Mononuclear cell (primary cell): Measurements from ENCODE around the gene RILP. TPM values are rescaled to one million over a fixed set of nuclear protein-coding genes. Genes with fewer than 3 reads are reported as not detected.

Experiments used
- H3K27me3 ChIP-seq: 2 replicates; pipeline ENCODE4 v1.6.0; 2011; ENCODE audit warnings: low read length, control low read depth; ENCODE audit not compliant: insufficient read depth
- H3K4me1 ChIP-seq: 2 replicates; pipeline ENCODE4 v1.5.1; 2011; ENCODE audit warnings: mild to moderate bottlenecking, low read length, control low read depth; ENCODE audit not compliant: insufficient read depth
- H3K4me3 ChIP-seq: 2 replicates; pipeline ENCODE4 v1.5.1; 2011; ENCODE audit warnings: mild to moderate bottlenecking, low read length, moderate library complexity
- H3K9me3 ChIP-seq: 2 replicates; pipeline ENCODE4 v1.5.1; 2011; ENCODE audit warnings: low read depth, mild to moderate bottlenecking, control low read depth, low read length
- total RNA-seq: library from RNA; depleted of rRNA; stranded (reverse); fragments of >200 nt; gene quantifications from one replicate; pipeline ENCODE4 v1.2.3, GENCODE V29; 2012

Gene RILP
- total RNA-seq, 1 donor, result 6.7 TPM

DNA sequence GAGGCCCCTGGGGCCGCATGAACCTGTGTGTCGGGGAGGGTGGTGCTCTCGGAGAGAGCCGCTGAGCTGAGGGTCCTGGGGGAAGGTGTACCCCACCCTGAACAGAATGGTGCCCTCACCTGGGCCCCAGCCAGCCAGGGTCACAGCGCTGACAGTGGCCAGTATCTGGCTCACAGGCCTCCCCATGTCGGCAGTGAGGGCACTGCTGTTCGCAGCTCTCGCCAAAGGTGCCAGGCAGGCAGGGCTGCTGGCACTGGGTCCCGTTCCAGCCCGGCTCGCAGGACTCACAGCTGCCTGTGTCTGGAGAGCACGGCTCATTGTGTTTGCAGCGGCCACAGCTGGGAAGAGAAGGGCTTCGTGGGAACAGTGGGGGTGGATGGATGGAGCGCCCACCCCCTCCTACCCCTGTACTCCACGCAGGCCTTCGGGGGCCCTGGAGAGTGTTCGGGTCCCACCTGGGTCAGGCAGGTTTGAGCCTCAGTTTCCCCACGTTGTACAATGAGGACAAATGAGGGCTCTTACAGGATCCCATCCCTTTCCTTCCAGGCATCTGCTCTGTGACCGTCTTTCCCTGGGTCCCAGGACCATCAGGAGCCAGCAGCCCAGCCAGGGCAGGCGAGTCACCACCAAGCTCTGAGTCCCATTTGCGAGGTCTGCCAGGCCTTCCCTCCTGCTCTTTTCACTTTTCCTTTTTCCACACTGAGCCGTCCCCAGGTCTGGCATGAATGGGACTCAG lies 9.2 kb downstream of the RILP start:
- Histone ChIP-seq H3K27me3 (no peaks in the 10 kb centered on the region), H3K9me3 (no peaks in the 10 kb centered on the region), H3K4me3 (no peak overlapping the region), H3K4me1 (peaks cover 22% of the 10 kb centered on the region)

DNA sequence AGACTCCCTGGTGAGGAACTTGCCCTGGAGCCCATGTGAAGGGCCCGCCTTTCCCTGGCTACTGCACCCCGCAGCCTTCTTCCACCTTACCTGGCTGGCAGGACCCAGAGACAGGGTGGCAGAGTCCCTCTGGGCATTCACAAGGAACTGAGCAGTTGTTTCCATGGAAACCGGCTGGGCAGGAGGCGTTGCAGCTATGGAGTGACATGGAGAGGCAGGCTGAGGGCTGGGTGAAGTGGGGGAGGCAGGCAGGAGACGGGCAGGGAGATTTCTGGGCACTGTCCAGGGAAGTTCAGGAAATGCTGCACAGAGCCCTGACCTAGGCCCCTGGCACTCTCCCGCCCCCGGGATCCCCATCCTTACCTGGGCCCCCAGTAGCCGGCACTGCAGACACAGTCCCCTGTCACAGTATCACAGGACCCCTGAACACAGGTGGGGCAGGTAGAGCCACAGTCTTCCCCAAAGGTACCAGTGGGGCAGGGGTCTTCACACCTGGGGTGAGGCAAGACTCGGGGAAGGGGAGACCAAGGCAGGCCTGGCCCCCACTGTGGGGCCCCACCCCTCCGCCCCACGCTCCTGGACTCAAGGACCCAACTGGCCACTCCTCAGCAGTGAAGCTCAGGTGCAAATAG lies 10.0 kb downstream of the RILP start:
- Histone ChIP-seq H3K4me1 (peaks cover 14% of the 10 kb centered on the region), H3K27me3 (no peaks in the 10 kb centered on the region), H3K9me3 (no peaks in the 10 kb centered on the region), H3K4me3 (no peak overlapping the region)

DNA sequence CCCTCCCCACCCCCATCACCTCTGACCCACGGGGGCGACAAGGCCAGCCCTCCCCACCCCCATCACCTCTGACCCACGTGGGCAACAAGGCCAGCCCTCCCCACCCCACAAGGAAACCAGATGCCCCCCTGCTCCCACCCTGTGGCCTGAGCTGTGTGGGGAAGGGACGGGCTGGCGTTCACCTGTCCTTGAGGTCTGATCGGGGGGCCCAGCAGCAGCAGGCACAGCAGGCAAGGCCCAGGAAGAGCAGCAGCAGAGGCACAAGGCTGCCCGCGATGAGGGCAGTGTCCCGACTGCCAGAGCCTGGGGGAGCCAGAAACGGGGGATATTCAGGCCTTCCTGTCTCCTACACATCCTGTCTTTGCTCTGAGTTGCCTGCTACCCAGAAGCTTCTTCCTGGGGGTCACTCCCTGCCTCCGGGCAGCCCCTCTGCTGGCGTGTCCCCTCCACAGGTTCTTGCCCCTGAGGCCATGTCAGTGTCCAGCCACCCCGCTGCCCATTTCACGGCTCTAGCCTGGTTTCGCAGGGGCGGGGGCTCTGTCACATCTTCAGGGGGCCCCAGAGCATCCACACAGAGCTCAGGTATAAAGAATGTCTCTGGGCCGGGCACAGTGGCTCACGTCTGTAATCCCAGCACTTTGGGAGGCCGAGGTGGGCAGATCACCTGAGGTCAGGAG lies 10.9 kb downstream of the RILP start:
- no peaks in the 10 kb centered on the region for H3K27me3 ChIP-seq
- no peak overlapping the region for H3K4me3 ChIP-seq
- H3K9me3 ChIP-seq, result no peaks in the 10 kb centered on the region
- H3K4me1 ChIP-seq, result peaks cover 5% of the 10 kb centered on the region

DNA sequence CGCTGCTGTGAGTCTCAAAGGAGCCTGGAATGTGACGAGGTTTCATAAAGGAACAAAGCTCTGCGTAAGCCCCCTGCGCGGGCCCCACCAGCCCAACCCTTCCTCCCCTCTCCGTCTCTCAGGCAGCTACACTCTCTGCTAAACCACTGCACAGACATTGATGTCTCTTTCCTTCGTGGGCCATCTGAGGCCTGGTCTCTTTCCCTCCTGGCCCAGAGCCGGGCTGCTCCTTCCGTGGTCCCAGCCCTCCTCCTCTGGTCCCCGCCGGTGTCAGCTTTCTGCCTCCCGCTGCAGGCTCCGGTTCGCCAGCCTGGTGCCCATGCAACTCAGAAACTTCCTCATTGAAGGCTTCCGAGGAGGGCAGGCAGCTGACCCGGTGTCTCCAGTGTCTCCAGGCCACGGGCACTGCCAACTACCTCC lies 11.5 kb downstream of the RILP start:
- H3K27me3 ChIP-seq, result no peaks in the 10 kb centered on the region
- no peak overlapping the region for H3K4me3 ChIP-seq
- no peaks in the 10 kb centered on the region for H3K4me1 ChIP-seq
- no peaks in the 10 kb centered on the region for H3K9me3 ChIP-seq

DNA sequence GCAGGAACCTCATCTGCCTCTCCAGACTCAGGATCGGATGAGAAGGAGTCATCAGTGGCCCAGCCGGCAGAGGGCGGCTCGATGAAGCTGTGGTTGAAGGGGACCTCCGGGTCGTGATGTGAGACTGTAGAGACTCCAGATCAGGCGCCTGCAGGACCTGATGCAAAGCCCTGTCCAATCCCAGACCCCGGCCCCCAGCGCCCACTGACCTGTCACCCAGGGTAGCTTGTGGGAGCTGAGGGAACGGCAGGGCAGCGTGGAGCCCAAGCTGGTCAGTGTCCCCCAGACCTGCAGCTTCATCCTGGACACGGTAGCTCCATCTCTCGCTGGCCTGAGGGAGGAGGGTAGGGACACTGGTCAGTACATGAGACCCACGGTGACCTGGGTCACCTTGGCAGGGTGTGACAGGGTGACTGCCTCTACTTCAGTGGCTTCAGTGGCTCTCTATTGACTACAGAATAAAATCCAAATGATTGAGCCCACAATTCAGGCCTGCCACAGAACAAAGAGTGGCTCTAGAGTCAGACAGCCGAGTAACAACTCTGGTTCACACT lies 12.9 kb downstream of the RILP start:
- Histone ChIP-seq H3K27me3 (no peaks in the 10 kb centered on the region), H3K9me3 (no peaks in the 10 kb centered on the region), H3K4me1 (peaks cover 2% of the 10 kb centered on the region), H3K4me3 (no peak overlapping the region)

DNA sequence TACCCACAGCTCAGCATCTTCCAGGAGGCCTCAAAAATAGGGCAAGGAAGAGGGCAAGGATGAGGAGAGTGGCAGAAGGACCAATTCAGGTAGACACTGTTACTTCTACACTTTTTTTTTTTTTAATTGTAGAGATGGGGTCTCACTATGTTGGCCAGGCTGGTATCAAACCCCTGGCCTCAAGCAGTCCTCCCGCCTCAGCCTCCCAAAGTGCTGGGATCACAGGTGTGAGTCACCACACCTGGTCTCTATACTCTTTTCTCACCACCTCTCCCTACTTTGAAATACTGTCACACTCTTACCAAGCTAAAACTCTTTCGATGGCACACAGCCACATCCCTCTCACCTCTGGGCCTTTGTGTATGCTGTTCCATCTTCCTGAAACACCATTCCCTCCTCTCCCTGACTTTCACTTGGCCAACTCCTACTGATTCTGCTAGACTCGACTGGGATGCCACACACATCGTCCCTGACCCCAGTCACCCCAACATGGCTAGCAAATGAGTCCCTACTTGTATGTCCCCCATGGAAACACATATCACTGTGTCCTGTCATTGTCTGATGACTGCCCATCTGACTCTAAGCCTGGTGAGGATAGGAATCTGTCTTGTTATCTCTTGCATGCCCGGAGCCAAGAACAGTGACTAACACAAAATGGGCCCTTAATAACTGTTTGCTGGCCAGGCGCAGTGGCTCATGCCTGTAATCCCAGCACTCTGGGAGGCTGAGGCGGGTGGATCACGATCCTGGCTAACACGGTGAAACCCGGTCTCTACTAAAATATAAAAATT lies 13.8 kb downstream of the RILP start:
- Histone ChIP-seq H3K9me3 (no peaks in the 10 kb centered on the region), H3K27me3 (no peaks in the 10 kb centered on the region), H3K4me3 (no peak overlapping the region), H3K4me1 (peaks cover 11% of the 10 kb centered on the region)

DNA sequence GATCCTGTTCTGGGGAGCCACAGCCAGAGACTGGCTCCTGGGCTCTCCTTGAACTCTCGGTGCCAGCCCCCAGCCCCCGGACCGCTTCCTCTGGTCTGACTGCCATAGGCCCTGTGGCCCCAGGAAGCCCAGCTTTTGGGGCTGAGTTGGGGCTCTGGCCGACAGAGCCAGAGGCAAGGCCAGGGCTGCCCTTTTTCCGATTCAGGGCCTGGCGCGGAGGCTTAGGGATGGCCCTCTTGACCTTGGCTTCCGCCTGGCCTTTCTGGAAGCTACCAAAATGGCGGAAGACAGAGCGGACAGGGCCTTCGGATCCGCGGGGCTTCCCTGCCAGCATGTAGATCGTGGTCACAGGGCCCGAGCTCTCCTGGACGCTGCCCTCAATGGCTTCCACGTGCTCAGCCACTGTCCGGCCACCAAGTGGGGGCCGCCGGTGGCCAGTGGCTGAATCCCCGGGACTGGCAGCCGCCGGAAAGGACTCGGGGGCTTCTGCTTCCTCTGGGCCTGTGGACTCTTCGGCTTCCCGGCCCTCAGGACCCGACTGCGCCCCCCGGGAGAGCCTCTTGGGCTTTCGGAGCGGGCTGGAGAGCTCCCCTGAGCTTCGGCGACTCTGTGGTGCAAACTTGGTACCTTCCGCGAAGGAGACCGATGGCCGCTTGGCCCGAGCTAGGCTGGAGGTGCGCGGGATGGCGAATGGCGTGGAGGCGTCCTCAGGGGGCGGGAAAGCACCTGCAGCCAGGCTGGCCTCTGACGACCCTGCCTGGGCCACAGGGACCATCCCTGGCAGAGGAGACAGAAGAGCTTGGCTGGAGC lies 14.6 kb downstream of the RILP start:
- Histone ChIP-seq H3K9me3 (no peaks in the 10 kb centered on the region), H3K4me1 (peaks cover 19% of the 10 kb centered on the region), H3K27me3 (no peaks in the 10 kb centered on the region), H3K4me3 (no peak overlapping the region)

DNA sequence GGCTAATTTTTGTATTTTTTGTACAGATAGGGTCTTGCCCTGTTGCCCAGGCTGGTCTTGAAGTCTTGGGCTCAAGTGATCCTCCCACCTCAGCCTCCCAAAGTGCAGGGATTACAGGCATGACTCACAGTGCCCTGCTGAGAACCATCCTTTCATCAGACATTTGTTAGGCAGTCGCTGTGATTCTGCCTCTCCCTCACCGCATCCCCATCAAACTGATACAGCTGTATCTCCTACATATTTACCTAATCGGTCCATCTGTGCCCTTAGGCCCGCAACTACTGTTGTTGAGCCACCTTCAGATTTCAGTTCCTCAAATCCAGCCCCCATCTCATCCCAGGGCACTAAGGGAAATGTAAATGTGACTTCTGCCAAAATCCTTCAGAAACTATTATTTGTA lies 19.0 kb downstream of the RILP start:
- Histone ChIP-seq H3K9me3 (no peaks in the 10 kb centered on the region), H3K4me3 (no peak overlapping the region), H3K27me3 (no peaks in the 10 kb centered on the region), H3K4me1 (peaks cover 44% of the 10 kb centered on the region)

DNA sequence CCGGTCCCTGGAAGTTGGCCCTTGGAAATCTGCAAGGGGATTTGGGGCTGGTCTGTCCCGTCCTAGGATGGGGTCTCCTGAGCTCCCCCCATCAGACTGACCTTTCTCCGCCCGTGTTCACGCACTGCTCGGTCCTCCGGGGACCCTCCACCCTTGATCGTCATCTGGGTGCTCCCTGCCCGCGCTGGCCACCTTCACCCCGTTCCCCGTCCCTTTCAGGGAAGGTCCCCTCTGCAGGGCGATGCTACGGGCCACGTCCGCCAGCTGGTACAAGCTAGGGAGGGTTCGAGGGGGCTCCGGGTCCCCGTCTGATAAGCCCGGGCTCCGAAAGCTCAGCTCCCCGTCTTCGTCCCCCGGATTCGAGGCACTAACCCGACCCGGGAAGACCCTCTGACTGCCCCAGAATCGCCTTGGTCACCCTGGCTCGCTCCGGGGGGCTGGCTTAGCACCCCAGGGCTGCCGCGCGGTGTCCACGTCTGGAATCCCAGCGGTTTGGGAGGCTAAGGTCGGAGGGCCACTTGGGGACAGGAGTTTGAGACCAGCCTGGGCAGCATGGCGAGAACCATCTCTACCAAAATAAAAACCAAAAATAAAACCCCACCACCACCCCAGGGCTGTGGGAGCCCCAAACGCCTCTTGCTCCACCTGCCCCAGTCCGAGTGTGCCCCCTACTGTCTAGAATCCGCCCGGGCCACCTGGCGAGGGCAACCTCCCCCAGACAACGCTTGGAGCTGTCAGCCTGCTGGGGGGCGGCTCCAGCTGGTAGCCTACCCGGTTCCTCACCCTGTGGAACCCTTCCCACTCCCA lies 20.0 kb downstream of the RILP start:
- Histone ChIP-seq H3K27me3 (no peaks in the 10 kb centered on the region), H3K4me1 (peaks cover 54% of the 10 kb centered on the region), H3K9me3 (no peaks in the 10 kb centered on the region), H3K4me3 (peak overlapping the region; percentile 91)

DNA sequence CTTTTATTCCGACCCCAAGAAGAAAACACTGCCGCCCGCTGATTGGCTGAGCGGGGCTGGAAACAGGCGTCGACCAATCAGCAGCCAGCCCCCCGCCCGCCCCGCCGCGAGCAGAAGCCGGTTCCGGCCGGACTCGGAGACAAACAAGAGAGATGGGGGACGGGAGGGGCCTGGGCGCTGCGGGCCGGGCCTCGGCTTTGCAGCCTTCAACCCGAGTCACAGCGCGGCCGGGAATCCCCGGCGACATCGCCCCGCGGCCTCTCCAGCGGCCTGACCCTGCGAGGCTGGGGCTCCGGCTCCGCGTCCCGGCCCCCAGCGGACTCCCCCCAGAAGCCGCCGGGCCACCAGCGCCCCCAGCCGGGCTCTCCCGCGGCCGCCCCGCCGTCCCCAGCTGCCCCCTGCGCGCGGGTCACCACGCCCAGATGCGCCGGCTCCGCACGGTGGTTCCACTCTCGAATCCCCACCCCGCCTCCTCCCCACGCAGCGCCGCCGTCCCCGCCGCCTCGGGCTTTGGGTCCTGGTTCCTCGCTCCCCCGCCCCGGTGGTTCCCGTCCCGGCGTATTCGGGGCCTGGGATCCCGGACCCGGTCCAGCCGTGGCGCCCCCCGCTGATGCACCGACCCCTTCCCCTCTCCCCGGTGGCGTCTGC lies 20.7 kb downstream of the RILP start:
- Histone ChIP-seq H3K27me3 (no peaks in the 10 kb centered on the region), H3K4me1 (peaks cover 57% of the 10 kb centered on the region), H3K4me3 (peak overlapping the region; percentile 91), H3K9me3 (no peaks in the 10 kb centered on the region)

DNA sequence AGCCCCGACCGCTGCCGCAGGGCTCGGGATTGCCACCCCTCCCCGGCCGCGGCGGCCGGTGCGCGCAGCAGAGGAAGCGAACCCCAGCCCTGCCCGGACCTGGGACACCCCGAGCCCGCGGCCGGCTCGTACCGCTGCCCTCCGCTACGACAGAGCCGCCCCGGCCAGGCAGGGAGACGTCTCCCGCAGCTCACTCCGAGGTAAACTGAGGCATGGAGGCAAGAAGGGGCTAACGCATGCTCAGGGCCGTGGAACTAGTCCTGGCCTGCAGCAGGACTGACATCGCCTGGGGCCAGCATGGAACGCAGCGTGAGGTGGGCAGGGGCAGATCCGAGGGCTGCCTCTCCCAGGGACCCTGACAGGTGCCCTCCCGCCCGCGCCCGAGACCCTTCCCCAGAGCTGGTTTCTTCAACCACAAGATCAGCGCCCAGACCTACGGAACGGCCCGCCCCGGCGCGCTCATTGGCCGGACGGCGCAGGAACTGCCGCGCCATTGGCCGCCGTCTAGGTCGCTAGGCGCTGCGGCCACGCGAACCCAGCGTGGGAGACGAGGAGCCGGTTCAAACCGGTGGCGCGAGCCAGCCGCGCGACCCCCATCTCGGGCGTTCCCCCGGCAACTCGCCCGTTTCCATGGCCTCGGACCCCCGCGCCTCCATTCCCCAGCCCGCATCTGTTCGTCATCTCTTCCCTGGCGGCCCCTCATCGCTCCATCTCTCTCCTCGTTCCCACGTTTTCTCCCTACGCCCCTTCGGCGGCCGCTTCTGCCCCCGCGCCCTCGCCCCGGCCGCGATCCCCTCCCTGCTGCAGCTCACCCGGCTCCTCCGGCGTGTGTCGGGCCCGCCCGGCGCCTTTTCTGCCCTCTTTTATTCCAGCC lies 21.4 kb downstream of the RILP start, which contains the start of gene SLC43A2:
Gene SLC43A2 (minus strand): TSS at position 853 of the 874 bp plus-strand sequence. CDS start 960 bp downstream, outside the sequence.
- H3K4me1 ChIP-seq, result peaks cover 57% of the 10 kb centered on the region
- H3K27me3 ChIP-seq, result no peaks in the 10 kb centered on the region
- no peaks in the 10 kb centered on the region for H3K9me3 ChIP-seq

DNA sequence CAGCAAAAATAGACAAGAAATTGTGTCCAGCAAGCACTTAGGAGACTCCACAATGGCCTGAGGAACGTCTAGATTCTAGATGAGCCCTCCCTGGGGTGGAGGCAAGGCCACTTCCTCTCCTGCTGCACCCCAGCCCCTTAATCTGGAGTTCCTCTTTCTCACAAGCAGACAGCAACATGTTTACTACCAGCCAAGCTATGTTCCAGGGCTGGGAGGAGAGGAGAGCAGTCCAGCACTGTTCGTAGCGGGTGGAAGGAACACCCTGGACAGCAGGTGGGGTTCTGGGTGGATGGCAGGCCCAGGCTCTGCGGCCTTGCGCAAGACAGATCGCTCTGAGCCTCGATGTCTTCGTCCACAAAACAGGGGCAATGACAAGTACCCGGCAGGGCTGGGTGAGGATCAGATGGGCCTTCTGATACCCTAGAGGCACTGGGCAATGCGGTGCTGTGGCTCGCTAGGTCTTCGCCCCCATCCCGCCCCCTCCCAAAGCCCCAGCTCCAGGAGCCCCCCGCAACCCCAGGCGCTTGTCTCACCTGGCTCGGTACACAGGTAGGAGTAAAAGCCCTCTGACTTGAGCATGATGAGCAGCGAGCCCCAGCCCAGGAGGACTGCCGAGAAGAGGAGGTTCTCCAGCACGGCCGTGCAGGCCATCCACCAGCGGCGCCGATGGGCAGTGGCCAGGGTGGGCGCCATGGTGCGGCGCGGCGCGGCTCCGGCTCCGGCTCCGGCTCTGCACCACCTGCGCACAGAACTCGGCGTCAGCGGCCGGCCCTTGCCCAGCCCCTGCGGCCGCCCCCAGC lies 22.3 kb downstream of the RILP start:
- H3K27me3 ChIP-seq, result no peaks in the 10 kb centered on the region
- peaks cover 57% of the 10 kb centered on the region for H3K4me1 ChIP-seq
- H3K9me3 ChIP-seq, result no peaks in the 10 kb centered on the region
- H3K4me3 ChIP-seq, result peak overlapping the region; percentile 91

More for the DNA sequence above, 21.4 kb downstream of the RILP start, which contains the start of gene SLC43A2:
- peak within 1 kb of the TSS; percentile 91 for H3K4me3 ChIP-seq
